ENCODE measurements around the gene CYP2C9.
"Not testable (repeated sequence)": the region's sequence is repeated elsewhere in the genome, so short reads cannot be mapped to it uniquely, and the experiment has no call there.

CYP2C9 gene

GRCh38 chr10:94938383-94938782, at the start of gene CYP2C9:
Gene CYP2C9, plus strand, starts transcription at chr10:94938658. Its CDS starts 25 bp downstream, at chr10:94938683.
- Histone ChIP-seq H3K4me1 (ENCODE audit: insufficient read depth, low read length) (no peaks in the 10 kb centered on the region), H3K9me3 (ENCODE audit: insufficient read depth, low read depth, low read length) (0 out of 2 replicates have a peak, but pooled peaks cover 6% of the 10 kb centered on the region), H3K27me3 (ENCODE audit: insufficient read depth, low read length) (no peaks in the 10 kb centered on the region), H3K9ac (ENCODE audit: low read depth, low read length) (no peak within 1 kb of the TSS), H3K27ac (ENCODE audit: low read length) (no peak within 1 kb of the TSS), H3K36me3 (ENCODE audit: insufficient read depth, low read depth, low read length) (no peaks in the 10 kb centered on the region), H3K4me3 (ENCODE audit: low read length) (no peak within 1 kb of the TSS)

GRCh38 chr10:94889123-94889522, 49.3 kb upstream of the CYP2C9 start:
- no peak overlapping the region for H3K9ac ChIP-seq (ENCODE audit: low read depth, low read length)
- H3K36me3 ChIP-seq (ENCODE audit: insufficient read depth, low read depth, low read length), result no peaks in the 10 kb centered on the region
- no peaks in the 10 kb centered on the region for H3K4me1 ChIP-seq (ENCODE audit: insufficient read depth, low read length)
- no peak overlapping the region for H3K27ac ChIP-seq (ENCODE audit: low read length)
- H3K27me3 ChIP-seq (ENCODE audit: insufficient read depth, low read length), result no peaks in the 10 kb centered on the region
- H3K9me3 ChIP-seq (ENCODE audit: insufficient read depth, low read depth, low read length), result peaks cover 5% of the 10 kb centered on the region; the same call in 1 of the 2 replicates
- H3K4me3 ChIP-seq (ENCODE audit: low read length), result no peak overlapping the region

DNA sequence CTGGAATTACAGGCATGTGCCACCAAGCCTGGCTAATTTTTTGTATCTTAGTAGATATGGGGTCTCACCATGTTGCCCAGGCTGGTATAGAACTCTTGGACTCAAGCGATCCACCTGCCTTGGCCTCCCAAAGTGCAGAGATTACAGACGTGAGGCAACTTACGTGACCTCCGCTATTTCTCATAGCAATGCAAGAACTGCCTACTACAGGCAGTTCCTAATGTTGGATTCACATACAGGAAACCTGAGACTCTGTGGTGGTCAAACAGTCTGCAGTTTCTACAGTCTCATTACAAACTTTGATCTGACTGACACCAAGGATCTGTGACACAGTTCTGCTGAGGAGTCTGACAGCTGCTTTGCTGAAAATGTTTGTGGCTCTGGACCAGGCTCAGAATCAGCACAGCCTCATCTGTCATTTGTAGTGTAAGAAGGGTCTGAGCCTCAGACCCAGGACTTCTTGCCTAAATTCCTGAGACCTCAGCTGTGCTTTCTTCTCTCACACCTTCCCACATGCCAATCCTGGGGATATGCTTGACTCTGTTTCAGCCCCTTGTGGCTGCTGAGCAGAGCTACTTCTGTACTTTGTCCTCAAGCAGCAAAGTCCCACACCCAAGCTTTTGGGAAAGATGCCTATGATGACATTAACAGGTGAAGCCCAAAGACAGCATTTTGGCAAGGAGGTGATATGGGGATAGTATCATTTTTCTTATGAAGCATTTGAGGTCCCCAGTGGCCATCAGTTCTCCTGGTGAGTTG, 48.0 kb upstream of the CYP2C9 start:
- no peaks in the 10 kb centered on the region for H3K27me3 ChIP-seq (ENCODE audit: insufficient read depth, low read length)
- no peaks in the 10 kb centered on the region for H3K4me1 ChIP-seq (ENCODE audit: insufficient read depth, low read length)
- H3K9ac ChIP-seq (ENCODE audit: low read depth, low read length), result no peak overlapping the region
- H3K9me3 ChIP-seq (ENCODE audit: insufficient read depth, low read depth, low read length), result peaks cover 5% of the 10 kb centered on the region; the same call in 1 of the 2 replicates
- H3K27ac ChIP-seq (ENCODE audit: low read length), result no peak overlapping the region
- no peak overlapping the region for H3K4me3 ChIP-seq (ENCODE audit: low read length)
- no peaks in the 10 kb centered on the region for H3K36me3 ChIP-seq (ENCODE audit: insufficient read depth, low read depth, low read length)

DNA sequence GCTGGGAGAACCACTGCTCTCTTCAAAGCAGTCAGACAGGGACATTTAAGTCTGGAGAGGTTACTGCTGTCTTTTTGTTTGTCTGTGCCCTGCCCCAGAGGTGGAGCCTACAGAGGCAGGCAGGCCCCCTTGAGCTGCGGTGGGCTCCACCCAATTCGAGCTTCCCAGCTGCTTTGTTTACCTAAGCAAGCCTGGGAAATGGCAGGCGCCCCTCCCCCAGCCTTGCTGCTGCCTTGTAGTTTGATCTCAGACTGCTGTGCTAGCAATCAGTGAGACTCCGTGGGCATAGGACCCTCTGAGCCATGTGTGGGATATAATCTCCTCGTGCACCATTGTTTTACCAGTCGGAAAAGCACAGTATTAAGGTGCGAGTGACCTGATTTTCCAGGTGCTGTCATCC, 40.0 kb upstream of the CYP2C9 start:
- H3K27me3 ChIP-seq (ENCODE audit: insufficient read depth, low read length); H3K4me3 ChIP-seq (ENCODE audit: low read length); H3K9ac ChIP-seq (ENCODE audit: low read depth, low read length); H3K27ac ChIP-seq (ENCODE audit: low read length); H3K4me1 ChIP-seq (ENCODE audit: insufficient read depth, low read length); H3K36me3 ChIP-seq (ENCODE audit: insufficient read depth, low read depth, low read length); H3K9me3 ChIP-seq (ENCODE audit: insufficient read depth, low read depth, low read length): not testable (repeated sequence)

GRCh38 chr10:94902080-94902479, 36.4 kb upstream of the CYP2C9 start:
- H3K27me3 ChIP-seq (ENCODE audit: insufficient read depth, low read length), result no peaks in the 10 kb centered on the region
- H3K4me3 ChIP-seq (ENCODE audit: low read length), result no peak overlapping the region
- no peak overlapping the region for H3K9ac ChIP-seq (ENCODE audit: low read depth, low read length)
- H3K36me3 ChIP-seq (ENCODE audit: insufficient read depth, low read depth, low read length), result no peaks in the 10 kb centered on the region
- peaks cover 8% of the 10 kb centered on the region; the same call in 1 of the 2 replicates for H3K9me3 ChIP-seq (ENCODE audit: insufficient read depth, low read depth, low read length)
- H3K4me1 ChIP-seq (ENCODE audit: insufficient read depth, low read length), result no peaks in the 10 kb centered on the region
- H3K27ac ChIP-seq (ENCODE audit: low read length), result no peak overlapping the region

GRCh38 chr10:94902570-94902969, 35.9 kb upstream of the CYP2C9 start:
- Histone ChIP-seq H3K36me3 (ENCODE audit: insufficient read depth, low read depth, low read length) (no peaks in the 10 kb centered on the region), H3K4me1 (ENCODE audit: insufficient read depth, low read length) (no peaks in the 10 kb centered on the region), H3K9me3 (ENCODE audit: insufficient read depth, low read depth, low read length) (peaks cover 11% of the 10 kb centered on the region; the same call in 1 of the 2 replicates), H3K4me3 (ENCODE audit: low read length) (no peak overlapping the region), H3K9ac (ENCODE audit: low read depth, low read length) (no peak overlapping the region), H3K27me3 (ENCODE audit: insufficient read depth, low read length) (no peaks in the 10 kb centered on the region), H3K27ac (ENCODE audit: low read length) (no peak overlapping the region)

DNA sequence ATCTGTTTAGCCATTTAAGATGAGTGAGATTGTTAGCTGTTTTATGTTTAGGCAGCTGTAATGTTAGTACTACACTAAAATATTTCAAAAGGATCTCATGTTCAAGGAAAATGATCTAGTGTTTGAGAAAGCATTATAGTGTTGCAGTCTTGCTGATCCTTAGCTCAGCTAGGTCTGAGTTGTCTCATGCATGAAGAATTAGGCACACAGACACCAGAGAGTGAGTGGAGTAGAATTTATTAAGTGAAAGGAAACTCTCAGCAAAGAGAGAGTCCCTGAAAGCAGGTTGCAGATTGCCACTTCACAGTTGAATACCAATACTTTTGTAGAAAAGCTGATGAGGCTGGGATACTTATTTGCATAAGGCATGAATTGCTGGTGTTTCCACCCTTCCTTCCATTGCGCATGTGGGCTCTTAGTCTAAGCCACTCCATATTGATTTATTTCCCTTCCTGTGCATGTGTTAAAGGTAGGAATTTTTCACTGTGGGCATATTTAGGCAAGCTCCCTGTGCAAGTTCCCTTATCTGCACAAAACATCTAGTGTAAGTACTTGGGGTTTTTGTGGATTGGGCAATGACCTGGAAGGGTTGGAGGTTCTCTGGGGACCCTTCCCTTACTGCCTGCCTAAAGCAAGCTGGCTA, 33.8 kb upstream of the CYP2C9 start:
- not testable (repeated sequence) for H3K4me1 ChIP-seq (ENCODE audit: insufficient read depth, low read length); H3K4me3 ChIP-seq (ENCODE audit: low read length); H3K27me3 ChIP-seq (ENCODE audit: insufficient read depth, low read length); H3K27ac ChIP-seq (ENCODE audit: low read length); H3K36me3 ChIP-seq (ENCODE audit: insufficient read depth, low read depth, low read length); H3K9ac ChIP-seq (ENCODE audit: low read depth, low read length)
- peaks cover 28% of the 10 kb centered on the region; the same call in 1 of the 2 replicates for H3K9me3 ChIP-seq (ENCODE audit: insufficient read depth, low read depth, low read length)

- H3K27me3 ChIP-seq (ENCODE audit: insufficient read depth, low read length), result no peaks in the 10 kb centered on the region
- H3K9me3 ChIP-seq (ENCODE audit: insufficient read depth, low read depth, low read length), result 0 out of 2 replicates have a peak, but pooled peaks cover 4% of the 10 kb centered on the region
- H3K4me1 ChIP-seq (ENCODE audit: insufficient read depth, low read length), result no peaks in the 10 kb centered on the region
- no peak overlapping the region for H3K4me3 ChIP-seq (ENCODE audit: low read length)
- H3K27ac ChIP-seq (ENCODE audit: low read length), result no peak overlapping the region
- H3K9ac ChIP-seq (ENCODE audit: low read depth, low read length), result no peak overlapping the region
- H3K36me3 ChIP-seq (ENCODE audit: insufficient read depth, low read depth, low read length), result no peaks in the 10 kb centered on the region
Observed at GRCh38 chr10:94916423-94916822, 22.0 kb upstream of the CYP2C9 start.

GRCh38 chr10:94936721-94937120, 1.7 kb upstream of the CYP2C9 start:
- Histone ChIP-seq H3K9me3 (ENCODE audit: insufficient read depth, low read depth, low read length) (no peaks in the 10 kb centered on the region), H3K4me1 (ENCODE audit: insufficient read depth, low read length) (no peaks in the 10 kb centered on the region), H3K27me3 (ENCODE audit: insufficient read depth, low read length) (no peaks in the 10 kb centered on the region), H3K36me3 (ENCODE audit: insufficient read depth, low read depth, low read length) (no peaks in the 10 kb centered on the region), H3K4me3 (ENCODE audit: low read length) (no peak overlapping the region), H3K27ac (ENCODE audit: low read length) (no peak overlapping the region), H3K9ac (ENCODE audit: low read depth, low read length) (no peak overlapping the region)

DNA sequence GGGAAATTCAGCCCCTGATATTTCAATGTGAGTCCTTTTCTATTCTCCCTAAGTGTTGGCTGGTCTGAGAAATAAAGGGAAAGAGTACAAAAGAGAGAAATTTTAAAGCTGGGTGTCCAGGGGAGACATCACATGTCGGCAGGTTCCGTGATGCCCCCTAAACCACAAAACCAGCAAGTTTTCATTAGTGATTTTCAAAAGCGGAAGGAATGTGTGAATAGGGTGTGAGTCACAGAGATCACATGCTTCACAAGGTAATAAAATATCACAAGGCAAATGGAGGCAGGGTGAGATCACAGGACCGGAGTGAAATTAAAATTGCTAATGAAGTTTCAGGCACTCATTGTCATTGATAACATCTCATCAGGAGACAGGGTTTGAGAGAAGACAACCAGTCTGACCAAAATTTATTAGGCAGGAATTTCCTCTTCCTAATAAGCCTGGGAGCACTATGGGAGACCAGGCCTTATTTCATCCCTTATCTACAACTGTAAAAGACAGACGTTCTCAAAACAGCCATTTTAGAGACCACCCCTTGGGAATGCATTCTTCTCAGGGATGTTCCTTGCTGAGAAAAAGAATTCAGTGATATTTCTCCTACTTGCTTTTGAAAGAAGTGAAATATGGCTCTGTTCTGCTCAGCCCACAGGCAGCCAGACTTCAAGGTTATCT, 5.1 kb downstream of the CYP2C9 start:
- peaks cover 12% of the 10 kb centered on the region for H3K9me3 ChIP-seq (ENCODE audit: insufficient read depth, low read depth, low read length)
- H3K36me3 ChIP-seq (ENCODE audit: insufficient read depth, low read depth, low read length); H3K27me3 ChIP-seq (ENCODE audit: insufficient read depth, low read length); H3K9ac ChIP-seq (ENCODE audit: low read depth, low read length); H3K27ac ChIP-seq (ENCODE audit: low read length); H3K4me3 ChIP-seq (ENCODE audit: low read length); H3K4me1 ChIP-seq (ENCODE audit: insufficient read depth, low read length): not testable (repeated sequence)

GRCh38 chr10:94946181-94946580, 7.7 kb downstream of the CYP2C9 start:
- H3K27ac ChIP-seq (ENCODE audit: low read length); H3K36me3 ChIP-seq (ENCODE audit: insufficient read depth, low read depth, low read length); H3K27me3 ChIP-seq (ENCODE audit: insufficient read depth, low read length); H3K4me1 ChIP-seq (ENCODE audit: insufficient read depth, low read length); H3K9ac ChIP-seq (ENCODE audit: low read depth, low read length); H3K4me3 ChIP-seq (ENCODE audit: low read length): not testable (repeated sequence)
- peaks cover 12% of the 10 kb centered on the region for H3K9me3 ChIP-seq (ENCODE audit: insufficient read depth, low read depth, low read length)

GRCh38 chr10:94963901-94964300, 25.4 kb downstream of the CYP2C9 start:
- Histone ChIP-seq H3K9ac (ENCODE audit: low read depth, low read length) (no peak overlapping the region), H3K4me1 (ENCODE audit: insufficient read depth, low read length) (no peaks in the 10 kb centered on the region), H3K36me3 (ENCODE audit: insufficient read depth, low read depth, low read length) (no peaks in the 10 kb centered on the region), H3K9me3 (ENCODE audit: insufficient read depth, low read depth, low read length) (peaks cover 22% of the 10 kb centered on the region), H3K27ac (ENCODE audit: low read length) (no peak overlapping the region), H3K4me3 (ENCODE audit: low read length) (no peak overlapping the region), H3K27me3 (ENCODE audit: insufficient read depth, low read length) (no peaks in the 10 kb centered on the region)

Data from iPS-20b (cell line).